Measurements from ENCODE around the gene STRA6.

The STRA6 gene

DNA sequence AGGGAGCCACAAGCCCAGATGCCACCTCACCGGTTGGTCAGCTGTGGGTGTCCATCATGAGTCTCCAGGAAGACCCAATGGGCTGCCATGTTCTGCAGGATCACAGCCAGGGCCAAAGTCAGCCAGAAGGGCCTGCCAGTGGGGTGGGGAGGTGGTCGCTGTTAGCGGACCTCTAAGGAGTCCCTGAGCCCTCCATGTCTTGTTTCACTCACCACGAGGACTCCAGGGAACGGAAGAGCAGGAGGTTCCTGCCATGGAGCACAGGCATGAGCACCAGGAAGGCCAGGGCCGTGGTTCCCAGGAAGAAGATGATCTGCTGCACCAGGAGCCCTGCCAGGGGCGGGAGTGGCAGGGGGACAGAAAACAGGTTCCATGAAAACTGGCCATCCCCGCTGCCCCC, 20.5 kb downstream of the STRA6 start:
- H2AFZ ChIP-seq (ENCODE audit: low read length), result no peak overlapping the region
- H3K4me3 ChIP-seq (ENCODE audit: low read length in 2 of 2), result no peak overlapping the region
- H4K91ac ChIP-seq (ENCODE audit: low read depth, low read length, poor library complexity), result no peak overlapping the region
- no CpG with 5 or more reads among the region's 8 CpGs for WGBS, 2 donors (ENCODE audit: extremely low coverage in 2 of 2, insufficient read length in 2 of 2, insufficient replicate concordance in 1 of 2)
- H3K9ac ChIP-seq (ENCODE audit: low read depth, low read length, poor library complexity), result no peak overlapping the region
- H3K27ac ChIP-seq (replicated peaks; ENCODE audit: low read length), result no peak overlapping the region
- H3K36me3 ChIP-seq (replicated peaks in 1 of 2; ENCODE audit: control insufficient read depth in 2 of 2, insufficient read depth in 2 of 2, low read length in 2 of 2), result peaks cover 0 to 47% of the 10 kb centered on the region in 2 donors
- no peak overlapping the region for H3K18ac ChIP-seq (ENCODE audit: low read length)
- H3K4me2 ChIP-seq (ENCODE audit: insufficient read depth, low read length, poor library complexity, severe bottlenecking), result no peak overlapping the region
- no peak overlapping the region for H3K4ac ChIP-seq (ENCODE audit: low read length)
- H2BK5ac ChIP-seq (ENCODE audit: low read length), result no peak overlapping the region
- DNase-seq (ENCODE audit: low spot score), result no peak
- H2BK12ac ChIP-seq (ENCODE audit: low read length), result no peak overlapping the region
- peaks cover 4 to 6% of the 10 kb centered on the region in 2 donors for H3K4me1 ChIP-seq (ENCODE audit: control insufficient read depth in 2 of 2, insufficient read depth in 1 of 2, low read depth in 1 of 2, low read length in 2 of 2)
- H2BK15ac ChIP-seq (ENCODE audit: low read length), result peak overlapping the region; percentile 75
- no peaks in the 10 kb centered on the region for H3K79me1 ChIP-seq (ENCODE audit: low read depth, low read length)
- H2BK120ac ChIP-seq (ENCODE audit: low read depth, low read length), result no peak overlapping the region
- peak overlapping the region; percentile 67 for H3K23ac ChIP-seq (ENCODE audit: low read depth, low read length, poor library complexity)
- no peak overlapping the region for H4K8ac ChIP-seq (ENCODE audit: low read depth, low read length)
- no peak overlapping the region for H3K14ac ChIP-seq (ENCODE audit: low read length)
- H3K9me3 ChIP-seq (replicated peaks in 1 of 2; ENCODE audit: control insufficient read depth in 2 of 2, insufficient read depth in 1 of 2, low read depth in 1 of 2, low read length in 2 of 2), result no peaks in the 10 kb centered on the region
- no peak overlapping the region for H2AK5ac ChIP-seq (ENCODE audit: low read depth, low read length)
- no peaks in the 10 kb centered on the region for H3K27me3 ChIP-seq (ENCODE audit: control insufficient read depth in 3 of 3, insufficient read depth in 3 of 3, low read depth in 1 of 3, low read length in 3 of 3)

DNA sequence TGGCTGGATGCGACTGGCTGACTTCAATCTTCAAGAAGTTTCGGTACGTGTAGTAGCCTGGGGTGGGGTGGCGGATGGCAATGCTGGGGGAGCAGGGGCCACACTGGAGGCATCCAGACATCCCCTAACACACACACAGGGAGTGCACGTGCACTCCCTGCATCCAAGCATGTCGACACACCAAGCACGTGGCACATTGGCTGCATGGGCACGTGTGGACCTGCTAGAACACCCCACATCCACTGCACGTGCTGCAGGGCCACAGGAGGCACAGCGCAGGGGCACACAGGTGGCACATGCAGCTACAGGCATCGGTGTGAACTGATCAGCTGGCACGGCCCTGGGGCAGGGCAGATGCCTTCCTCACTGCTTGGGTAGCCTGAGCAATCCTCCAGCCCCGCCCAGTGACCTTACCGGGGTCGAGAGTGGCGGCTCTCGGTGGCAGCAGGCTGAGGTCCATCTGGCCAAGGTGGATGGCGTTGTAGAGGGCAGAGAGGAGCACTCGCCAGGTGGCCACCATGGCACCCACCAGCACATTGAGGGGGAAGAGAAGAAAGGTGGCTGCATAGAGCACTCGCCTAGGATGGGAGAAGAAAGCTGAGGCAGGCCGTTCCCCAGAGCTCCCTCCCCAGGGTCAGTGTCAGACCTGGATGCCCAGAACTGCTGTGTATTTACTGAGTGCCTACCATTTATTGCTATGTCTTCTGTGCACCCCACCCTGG, 21.5 kb downstream of the STRA6 start:
- Histone ChIP-seq H3K4ac (ENCODE audit: low read length) (peak overlapping the region; percentile 84), H3K27ac (replicated peaks; ENCODE audit: low read length) (no peak overlapping the region), H4K8ac (ENCODE audit: low read depth, low read length) (no peak overlapping the region), H2BK12ac (ENCODE audit: low read length) (no peak overlapping the region), H2BK5ac (ENCODE audit: low read length) (no peak overlapping the region), H3K23ac (ENCODE audit: low read depth, low read length, poor library complexity) (peak overlapping the region; percentile 63), H2BK120ac (ENCODE audit: low read depth, low read length) (no peak overlapping the region), H3K4me1 (ENCODE audit: control insufficient read depth in 2 of 2, insufficient read depth in 1 of 2, low read depth in 1 of 2, low read length in 2 of 2) (peaks cover 9 to 17% of the 10 kb centered on the region in 2 donors), H3K4me3 (ENCODE audit: low read length in 2 of 2) (no peak overlapping the region), H3K27me3 (ENCODE audit: control insufficient read depth in 3 of 3, insufficient read depth in 3 of 3, low read depth in 1 of 3, low read length in 3 of 3) (no peaks in the 10 kb centered on the region), H3K9me3 (replicated peaks in 1 of 2; ENCODE audit: control insufficient read depth in 2 of 2, insufficient read depth in 1 of 2, low read depth in 1 of 2, low read length in 2 of 2) (no peaks in the 10 kb centered on the region), H3K14ac (ENCODE audit: low read length) (no peak overlapping the region), H3K79me1 (ENCODE audit: low read depth, low read length) (no peaks in the 10 kb centered on the region), H3K36me3 (replicated peaks in 1 of 2; ENCODE audit: control insufficient read depth in 2 of 2, insufficient read depth in 2 of 2, low read length in 2 of 2) (peaks cover 0 to 47% of the 10 kb centered on the region in 2 donors), H3K18ac (ENCODE audit: low read length) (peak overlapping the region; percentile 56), H2BK15ac (ENCODE audit: low read length) (peak overlapping the region; percentile 30), H3K4me2 (ENCODE audit: insufficient read depth, low read length, poor library complexity, severe bottlenecking) (no peak overlapping the region), H2AK5ac (ENCODE audit: low read depth, low read length) (peak overlapping the region; percentile 20), H4K91ac (ENCODE audit: low read depth, low read length, poor library complexity) (peak overlapping the region; percentile 67), H3K9ac (ENCODE audit: low read depth, low read length, poor library complexity) (peak overlapping the region; percentile 79), H2AFZ (ENCODE audit: low read length) (no peak overlapping the region)
- no peak for DNase-seq (ENCODE audit: low spot score)
- no CpG with 5 or more reads among the region's 21 CpGs for WGBS, 2 donors (ENCODE audit: extremely low coverage in 2 of 2, insufficient read length in 2 of 2, insufficient replicate concordance in 1 of 2)

DNA sequence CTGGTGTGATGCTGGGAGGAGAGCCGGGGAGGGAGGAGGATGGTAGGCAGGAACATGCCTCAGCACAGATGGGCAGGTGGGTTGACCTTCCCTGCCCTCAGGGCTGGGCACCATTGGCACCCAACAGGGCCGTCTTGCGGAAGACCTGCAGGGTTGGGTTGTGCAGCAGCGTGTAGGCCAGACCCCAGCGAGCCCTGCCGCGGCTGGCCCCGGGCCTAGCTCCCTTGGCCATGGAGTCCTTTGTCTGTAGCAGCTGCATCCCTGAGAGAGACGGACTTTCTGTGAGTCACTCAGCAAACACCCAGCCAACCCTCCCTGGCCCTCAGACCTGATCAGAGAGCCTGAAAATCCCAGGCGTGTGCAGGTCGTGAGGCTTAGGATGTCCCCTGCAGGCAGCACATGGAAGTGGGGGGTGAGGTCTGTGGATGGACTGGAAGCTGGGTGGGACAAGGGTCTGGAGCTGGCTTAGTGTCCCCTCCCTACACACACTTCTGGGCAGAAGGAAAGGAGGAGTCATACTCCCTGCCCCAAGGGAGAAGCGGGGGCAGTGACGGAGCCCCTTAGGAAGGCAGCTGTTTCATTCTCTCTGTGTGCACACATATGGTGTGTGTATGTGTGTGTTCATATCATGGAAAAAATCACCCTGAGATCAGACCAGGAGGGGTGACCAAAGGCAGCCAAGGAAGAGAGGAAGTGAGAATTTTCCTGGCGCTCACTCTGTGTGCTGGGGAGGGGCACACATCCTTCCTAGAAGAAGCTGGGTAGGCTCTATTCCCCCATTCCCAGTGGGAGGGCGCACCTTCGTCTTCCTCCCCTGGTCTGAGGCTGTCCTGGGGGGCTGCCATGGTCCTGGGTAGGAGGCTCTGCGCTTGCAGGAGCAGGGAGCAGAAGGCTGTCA, 22.4 kb downstream of the STRA6 start:
- WGBS, 2 donors (ENCODE audit: extremely low coverage in 2 of 2, insufficient read length in 2 of 2, insufficient replicate concordance in 1 of 2), result no CpG with 5 or more reads among the region's 17 CpGs
- Histone ChIP-seq H3K27ac (replicated peaks; ENCODE audit: low read length) (no peak overlapping the region), H3K36me3 (replicated peaks in 1 of 2; ENCODE audit: control insufficient read depth in 2 of 2, insufficient read depth in 2 of 2, low read length in 2 of 2) (peaks cover 0 to 47% of the 10 kb centered on the region in 2 donors), H2BK15ac (ENCODE audit: low read length) (peak overlapping the region; percentile 30), H4K8ac (ENCODE audit: low read depth, low read length) (no peak overlapping the region), H2BK5ac (ENCODE audit: low read length) (peak overlapping the region; percentile 31), H3K9ac (ENCODE audit: low read depth, low read length, poor library complexity) (peak overlapping the region; percentile 79), H3K79me1 (ENCODE audit: low read depth, low read length) (no peaks in the 10 kb centered on the region), H3K14ac (ENCODE audit: low read length) (peak overlapping the region; percentile 73), H2BK12ac (ENCODE audit: low read length) (peak overlapping the region; percentile 98), H3K9me3 (replicated peaks in 1 of 2; ENCODE audit: control insufficient read depth in 2 of 2, insufficient read depth in 1 of 2, low read depth in 1 of 2, low read length in 2 of 2) (no peaks in the 10 kb centered on the region), H3K4me3 (ENCODE audit: low read length in 2 of 2) (no peak overlapping the region), H3K4ac (ENCODE audit: low read length) (peak overlapping the region; percentile 42), H3K27me3 (ENCODE audit: control insufficient read depth in 3 of 3, insufficient read depth in 3 of 3, low read depth in 1 of 3, low read length in 3 of 3) (no peaks in the 10 kb centered on the region), H2AFZ (ENCODE audit: low read length) (no peak overlapping the region), H2AK5ac (ENCODE audit: low read depth, low read length) (peak overlapping the region; percentile 82), H3K4me2 (ENCODE audit: insufficient read depth, low read length, poor library complexity, severe bottlenecking) (no peak overlapping the region), H3K23ac (ENCODE audit: low read depth, low read length, poor library complexity) (peak overlapping the region; percentile 63), H2BK120ac (ENCODE audit: low read depth, low read length) (no peak overlapping the region), H3K18ac (ENCODE audit: low read length) (peak overlapping the region; percentile 18), H3K4me1 (ENCODE audit: control insufficient read depth in 2 of 2, insufficient read depth in 1 of 2, low read depth in 1 of 2, low read length in 2 of 2) (peaks cover 9 to 22% of the 10 kb centered on the region in 2 donors), H4K91ac (ENCODE audit: low read depth, low read length, poor library complexity) (no peak overlapping the region)
- DNase-seq (ENCODE audit: low spot score), result no peak

Measured in neuronal stem cell (in vitro differentiated cells).